DND-41 (cell line): ENCODE results near the gene ITPR1.

Source experiments
- CTCF ChIP-seq: IDR thresholded peaks from 2 replicates; pipeline ENCODE4 v1.5.1; 2012; ENCODE audit warnings: borderline replicate concordance, low read length, moderate library complexity, mild to moderate bottlenecking; ENCODE audit not compliant: poor library complexity, severe bottlenecking; ENCODE audit errors: extremely low read depth
- EZH2 ChIP-seq: IDR thresholded peaks from 3 replicates; pipeline ENCODE4 v1.6.1; 2012; ENCODE audit warnings: borderline replicate concordance, low read depth, mild to moderate bottlenecking, moderate library complexity, low read length, inconsistent platforms; ENCODE audit not compliant: severe bottlenecking

- TF ChIP-seq CTCF (no peak), EZH2 (no peak)
These were observed 4.0 kb downstream of the ITPR1 start for GRCh38 chr3:4497005-4497692.
